Ovary (tissue), 3 donors: Measurements from ENCODE around the gene ALOX5.

Experiments
- EP300 ChIP-seq: sonication (generic); formaldehyde crosslinking; IDR thresholded peaks from one replicate; pipeline ENCODE4 v1.6.1; 2017; ENCODE audit warnings: antibody characterized with exemption
- TF ChIP-seq, protein P1 (sequence below), 3 donors: fragments of 450-650 bp in 2 of 3; fragments of 200-600 bp in 1 of 3; IDR thresholded peaks; one replicate each; pipeline versions ENCODE4 v1.5.1 to v1.8.0; 2016 to 2022; ENCODE audit warnings: antibody characterized with exemption in 3 of 3, mild to moderate bottlenecking in 1 of 3
- donor health status: DM: no; HTN: no; CAD: no.

DNA sequence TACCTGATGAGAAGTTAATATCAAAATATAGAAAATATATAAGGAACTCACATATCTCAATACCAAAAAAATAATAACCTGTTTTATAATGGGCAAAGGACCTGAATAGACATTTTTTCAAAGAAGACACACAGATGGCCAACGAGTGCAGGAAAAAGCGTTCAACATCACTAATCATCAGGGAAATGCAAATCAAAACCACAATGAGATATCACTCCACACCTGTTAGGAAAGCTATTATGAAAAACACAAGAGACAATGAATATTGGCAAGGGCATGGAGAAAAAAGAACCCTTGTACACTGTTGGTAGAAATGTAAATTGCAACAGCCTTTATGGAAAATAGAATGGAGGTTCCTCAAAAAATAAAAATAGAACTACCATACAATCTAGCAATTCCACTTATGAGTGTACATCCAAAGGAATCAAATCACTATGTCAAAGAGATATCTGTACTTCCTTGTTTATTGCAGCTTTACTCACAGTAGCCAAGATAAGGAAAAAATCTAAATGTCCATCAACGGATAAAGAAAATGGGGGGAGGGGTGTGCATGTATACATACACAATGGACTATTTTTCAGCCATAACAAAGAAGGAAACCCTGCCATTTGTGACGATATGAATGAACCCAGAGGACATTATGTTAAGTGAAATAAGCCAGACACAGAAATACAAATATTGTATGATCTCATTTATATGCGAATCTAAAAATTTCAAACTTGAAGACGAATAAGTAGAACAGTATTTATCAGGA lies 3.6 kb upstream of the ALOX5 start:
- TF ChIP-seq, protein P1, sequence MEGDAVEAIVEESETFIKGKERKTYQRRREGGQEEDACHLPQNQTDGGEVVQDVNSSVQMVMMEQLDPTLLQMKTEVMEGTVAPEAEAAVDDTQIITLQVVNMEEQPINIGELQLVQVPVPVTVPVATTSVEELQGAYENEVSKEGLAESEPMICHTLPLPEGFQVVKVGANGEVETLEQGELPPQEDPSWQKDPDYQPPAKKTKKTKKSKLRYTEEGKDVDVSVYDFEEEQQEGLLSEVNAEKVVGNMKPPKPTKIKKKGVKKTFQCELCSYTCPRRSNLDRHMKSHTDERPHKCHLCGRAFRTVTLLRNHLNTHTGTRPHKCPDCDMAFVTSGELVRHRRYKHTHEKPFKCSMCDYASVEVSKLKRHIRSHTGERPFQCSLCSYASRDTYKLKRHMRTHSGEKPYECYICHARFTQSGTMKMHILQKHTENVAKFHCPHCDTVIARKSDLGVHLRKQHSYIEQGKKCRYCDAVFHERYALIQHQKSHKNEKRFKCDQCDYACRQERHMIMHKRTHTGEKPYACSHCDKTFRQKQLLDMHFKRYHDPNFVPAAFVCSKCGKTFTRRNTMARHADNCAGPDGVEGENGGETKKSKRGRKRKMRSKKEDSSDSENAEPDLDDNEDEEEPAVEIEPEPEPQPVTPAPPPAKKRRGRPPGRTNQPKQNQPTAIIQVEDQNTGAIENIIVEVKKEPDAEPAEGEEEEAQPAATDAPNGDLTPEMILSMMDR (IDR thresholded peaks at IDR 0.05) = no peak
- no peak for TF ChIP-seq EP300
